Raji (cell line): ENCODE results near the gene PLEKHN1.

ENCODE experiments used
- POLR2A ChIP-seq: IDR thresholded peaks from 2 replicates; pipeline ENCODE4 v1.6.1; 2011; ENCODE audit warnings: low read depth, low read length, control low read depth; ENCODE audit not compliant: insufficient read depth

PLEKHN1 gene

DNA sequence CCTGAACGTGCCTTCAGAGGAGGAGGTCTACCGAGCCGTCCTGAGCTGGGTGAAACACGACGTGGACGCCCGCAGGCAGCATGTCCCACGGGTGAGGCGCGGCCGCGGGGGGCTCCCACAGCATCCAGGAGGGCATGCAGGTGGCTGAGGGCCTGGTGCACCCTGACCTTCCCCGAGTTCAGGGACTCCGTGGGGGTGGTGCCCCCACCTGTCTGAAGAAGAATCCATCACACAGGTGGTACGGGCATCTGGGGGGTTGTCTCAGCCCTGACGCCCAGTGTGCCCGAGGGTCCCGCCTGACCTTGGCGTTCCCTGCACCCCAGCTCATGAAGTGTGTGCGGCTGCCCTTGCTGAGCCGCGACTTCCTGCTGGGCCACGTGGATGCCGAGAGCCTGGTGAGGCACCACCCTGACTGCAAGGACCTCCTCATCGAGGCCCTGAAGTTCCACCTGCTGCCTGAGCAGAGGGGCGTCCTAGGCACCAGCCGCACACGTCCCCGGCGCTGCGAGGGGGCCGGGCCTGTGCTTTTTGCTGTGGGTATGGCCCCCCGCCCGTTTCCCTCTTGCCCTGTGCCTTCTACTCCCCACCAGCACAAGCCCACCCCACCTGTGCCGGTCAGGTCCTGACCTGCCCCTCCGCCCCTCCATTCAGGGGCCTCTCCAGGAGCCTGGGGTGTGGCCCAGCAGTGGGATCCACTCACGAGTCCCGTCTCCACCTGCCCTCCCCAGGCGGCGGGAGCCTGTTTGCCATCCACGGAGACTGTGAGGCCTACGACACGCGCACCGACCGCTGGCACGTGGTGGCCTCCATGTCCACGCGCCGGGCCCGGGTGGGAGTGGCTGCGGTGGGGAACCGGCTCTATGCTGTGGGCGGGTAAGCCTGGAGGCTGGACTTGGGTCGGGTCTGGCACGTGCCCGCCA, 3.6 kb upstream of the PLEKHN1 start:
- TF ChIP-seq POLR2A: no peak

GRCh38 chr1:963301-963651, 3.0 kb upstream of the PLEKHN1 start:
- no peak for TF ChIP-seq POLR2A

- no peak for TF ChIP-seq POLR2A
These were observed 2.3 kb upstream of the PLEKHN1 start for GRCh38 chr1:963746-964525.

GRCh38 chr1:964691-965525, 1.4 kb upstream of the PLEKHN1 start:
- TF ChIP-seq POLR2A: no peak

DNA sequence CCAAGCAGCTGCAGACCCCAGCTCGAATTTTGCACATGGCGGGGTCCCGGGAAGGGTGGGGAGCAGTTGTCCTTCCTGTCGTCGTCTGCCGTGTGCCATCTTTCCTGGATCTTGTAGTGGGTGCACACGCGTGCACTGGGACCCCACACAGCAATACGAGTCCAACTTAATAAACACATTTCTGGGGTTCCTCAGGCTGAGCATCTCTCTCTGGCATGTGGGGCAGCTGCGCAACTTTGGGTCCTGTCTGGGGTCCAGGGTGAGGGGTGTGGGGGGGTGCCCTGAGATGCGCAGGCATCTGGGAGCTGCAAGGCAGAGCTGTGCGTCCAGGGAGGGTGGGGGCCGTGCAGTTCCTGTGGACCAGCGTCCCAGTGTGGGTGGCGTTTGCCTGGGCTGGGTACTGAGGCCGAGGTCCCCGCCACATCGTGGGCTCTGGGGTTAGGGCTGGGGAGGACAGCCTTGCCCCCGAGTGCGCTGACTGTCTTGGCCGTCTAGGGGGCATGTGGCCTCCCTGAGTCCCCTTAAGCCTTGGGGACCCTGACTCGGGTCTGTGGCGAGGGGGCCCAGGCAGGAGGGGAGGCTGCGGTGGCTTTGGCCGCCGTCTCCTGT, 652 bp upstream of the PLEKHN1 start:
- no peak for TF ChIP-seq POLR2A

DNA sequence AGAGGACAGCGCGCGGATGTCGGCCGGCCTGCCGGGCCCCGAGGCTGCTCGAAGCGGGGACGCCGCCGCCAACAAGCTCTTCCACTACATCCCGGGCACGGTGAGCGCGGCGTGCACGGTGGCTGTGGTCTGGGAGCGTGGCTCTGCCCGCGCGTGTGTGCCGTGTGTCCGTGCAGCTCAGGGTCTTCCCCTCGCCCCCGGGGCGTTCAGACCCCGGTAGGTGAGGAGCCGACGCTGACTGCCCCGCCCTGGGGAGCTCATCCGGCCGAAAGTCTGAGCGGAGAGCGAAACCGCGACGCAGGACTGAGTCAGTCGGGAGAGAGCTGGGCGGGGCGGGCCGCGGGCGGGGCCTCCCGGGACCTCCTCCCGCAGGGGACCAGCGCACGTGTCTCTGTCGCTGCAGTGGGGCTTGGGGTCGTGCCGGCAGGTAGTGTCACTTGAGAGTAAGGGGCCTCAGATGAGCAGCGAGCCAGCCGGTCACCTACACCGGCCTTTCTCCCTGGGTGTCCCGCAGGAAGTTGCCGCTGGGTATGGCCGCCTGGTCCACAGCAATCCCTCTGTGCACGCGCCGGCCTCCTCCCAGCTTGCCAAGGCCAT, 520 bp downstream of the PLEKHN1 start:
- TF ChIP-seq POLR2A: no peak

- TF ChIP-seq POLR2A: no peak
These were observed 1.4 kb downstream of the PLEKHN1 start for GRCh38 chr1:967466-968343.

DNA sequence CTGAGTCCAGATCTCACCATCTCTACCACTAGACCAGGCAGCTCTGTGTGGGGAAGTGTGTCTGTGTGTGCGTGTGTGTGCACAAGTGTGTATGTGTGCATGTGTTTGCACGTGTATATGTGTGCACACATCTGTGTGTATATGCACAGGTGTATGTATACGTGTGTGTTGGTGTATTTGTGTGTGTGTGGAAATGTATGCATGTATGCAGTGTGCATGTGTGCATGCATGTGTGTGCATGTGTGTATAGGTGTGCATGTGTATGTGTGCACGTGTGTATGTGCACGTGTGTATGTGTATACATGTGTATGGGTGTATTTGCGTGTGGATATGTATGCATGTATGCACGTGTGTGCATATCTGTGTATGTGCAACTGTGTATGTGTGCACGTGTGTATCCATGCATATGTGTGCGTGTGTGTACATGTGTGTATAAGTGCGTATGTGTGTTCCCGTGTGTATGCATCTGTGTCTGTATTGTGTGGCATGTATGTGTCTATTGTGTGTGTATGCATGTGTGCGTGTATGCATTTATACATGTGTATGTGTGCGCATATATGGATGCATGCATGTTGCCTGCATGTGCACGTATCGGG, 3.1 kb downstream of the PLEKHN1 start:
- no peak for TF ChIP-seq POLR2A

DNA sequence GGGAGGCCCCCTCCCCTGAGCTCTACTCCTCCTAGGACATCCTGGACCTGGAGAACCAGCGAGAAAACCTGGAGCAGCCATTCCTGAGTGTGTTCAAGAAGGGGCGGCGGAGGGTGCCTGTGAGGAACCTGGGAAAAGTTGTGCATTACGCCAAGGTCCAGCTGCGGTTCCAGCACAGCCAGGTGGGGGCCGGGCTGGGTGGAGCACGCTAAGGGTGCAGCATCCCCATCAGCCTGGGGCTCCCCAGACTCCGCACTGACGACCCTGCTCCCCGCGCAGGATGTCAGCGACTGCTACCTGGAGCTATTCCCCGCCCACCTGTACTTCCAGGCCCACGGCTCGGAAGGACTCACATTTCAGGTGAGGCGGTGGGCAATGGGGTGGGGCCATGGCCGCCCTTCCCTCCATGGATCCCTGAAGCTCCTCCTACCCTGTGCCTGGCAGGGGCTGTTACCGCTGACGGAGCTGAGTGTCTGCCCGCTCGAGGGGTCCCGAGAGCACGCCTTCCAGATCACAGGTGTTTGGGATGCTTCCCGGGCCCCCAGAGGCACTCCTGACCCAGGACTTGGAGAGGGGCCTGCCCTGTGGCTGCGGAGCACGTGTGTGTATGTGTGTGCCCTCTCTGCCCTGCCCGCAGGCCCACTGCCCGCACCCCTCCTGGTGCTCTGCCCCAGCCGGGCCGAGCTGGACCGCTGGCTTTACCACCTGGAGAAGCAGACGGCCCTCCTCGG, 4.1 kb downstream of the PLEKHN1 start:
- no peak for TF ChIP-seq POLR2A

- TF ChIP-seq POLR2A: no peak
These were observed 4.9 kb downstream of the PLEKHN1 start for GRCh38 chr1:970973-971730.

DNA sequence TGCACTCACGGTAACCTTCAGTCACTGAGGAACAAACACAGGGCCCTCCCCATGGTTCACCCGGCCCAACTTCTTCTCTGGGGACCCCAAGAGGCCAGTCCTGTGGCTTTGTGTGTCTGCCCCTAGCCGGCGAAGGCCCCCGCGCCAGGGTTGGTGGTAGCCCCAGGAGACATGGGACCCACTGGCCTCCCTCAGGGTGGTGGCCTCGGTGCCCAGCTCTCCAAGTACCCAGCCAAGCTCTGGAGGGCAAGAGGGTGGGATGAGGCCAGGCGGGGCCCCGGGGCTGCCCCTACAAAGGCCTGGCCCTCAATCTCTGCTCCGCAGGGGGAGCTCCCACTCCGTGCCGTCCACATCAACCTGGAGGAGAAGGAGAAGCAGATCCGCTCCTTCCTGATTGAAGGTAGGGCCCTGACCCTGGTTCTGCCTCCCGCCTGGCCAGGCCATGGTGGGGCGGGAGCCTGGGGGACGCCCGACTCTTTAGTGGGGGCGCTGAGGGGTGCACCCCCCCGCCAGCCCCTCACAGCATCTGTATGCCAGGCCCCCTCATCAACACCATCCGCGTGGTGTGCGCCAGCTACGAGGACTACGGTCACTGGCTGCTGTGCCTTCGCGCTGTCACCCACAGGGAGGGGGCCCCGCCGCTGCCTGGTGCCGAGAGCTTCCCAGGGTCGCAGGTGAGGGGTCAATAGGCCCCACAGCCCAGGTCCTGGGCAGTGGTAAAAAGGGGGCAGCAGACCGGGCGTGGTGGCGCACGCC, 5.6 kb downstream of the PLEKHN1 start:
- TF ChIP-seq POLR2A: no peak
